Activated CD8-positive, alpha-beta T cell treated with anti-CD3 and anti-CD28 coated beads for 36 hours (primary cell): Measurements from ENCODE around the gene NFATC2IP. TPM values are rescaled to one million over a fixed set of nuclear protein-coding genes. Genes with fewer than 3 reads are reported as not detected.
"Not testable (repeated sequence)": the region's sequence is repeated elsewhere in the genome, so short reads cannot be mapped to it uniquely, and the experiment has no call there.

ENCODE experiments used
- ATAC-seq: fragments of 200-7000 bp; cut with Tn5 transposase; one replicate; pipeline ENCODE4 v1.10.0; 2021; ENCODE audit warnings: mild to moderate bottlenecking, moderate library complexity
- CTCF ChIA-PET: fragments of 350-600 bp; sonication (Branson Sonifier 250); formaldehyde crosslinking; loops from one replicate; lab custom pipeline; 2021; ENCODE audit warnings: antibody characterized with exemption; lab: Charles Lee
- POLR2A ChIA-PET: fragments of 350-600 bp; sonication (Branson Sonifier 250); formaldehyde crosslinking; loops from one replicate; lab custom pipeline; 2021; ENCODE audit warnings: antibody characterized with exemption; lab: Charles Lee
- DNase-seq: peaks from one replicate; pipeline ENCODE4 v3.0.0-alpha.2; 2020
- H3K27ac Mint-ChIP-seq: one replicate; pipeline ENCODE4 v1.8.0; 2021; ENCODE audit warnings: mild to moderate bottlenecking, mixed read lengths
- H3K27me3 Mint-ChIP-seq: one replicate; pipeline ENCODE4 v1.8.0; 2021; ENCODE audit warnings: mixed read lengths
- H3K36me3 Mint-ChIP-seq: one replicate; pipeline ENCODE4 v1.8.0; 2021; ENCODE audit warnings: low read depth, mixed read lengths
- H3K4me1 Mint-ChIP-seq: one replicate; pipeline ENCODE4 v1.8.0; 2021; ENCODE audit warnings: low read depth, mixed read lengths
- H3K4me3 Mint-ChIP-seq: one replicate; pipeline ENCODE4 v1.8.0; 2021; ENCODE audit warnings: mild to moderate bottlenecking, moderate library complexity, mixed read lengths
- H3K9me3 Mint-ChIP-seq: one replicate; pipeline ENCODE4 v1.8.0; 2021; ENCODE audit warnings: mixed read lengths
- intact Hi-C: fragments of 100-400 bp; cut with micrococcal nuclease; formaldehyde crosslinking; loops from one replicate; pipeline ENCODE4 v1.10.0; 2022
- total RNA-seq, 2 experiments: library from RNA; stranded (reverse); gene quantifications; one replicate each; pipeline ENCODE4 v1.2.3, GENCODE V29; 2021
- TF ChIP-seq, protein P1 (sequence below): fragments of 200-600 bp; IDR thresholded peaks from one replicate; pipeline ENCODE4 v1.8.0; 2022; ENCODE audit warnings: antibody characterized with exemption, mild to moderate bottlenecking

The NFATC2IP gene
- total RNA-seq, 2 experiments from 2014 or later = 63.8 to 71.8 TPM

DNA sequence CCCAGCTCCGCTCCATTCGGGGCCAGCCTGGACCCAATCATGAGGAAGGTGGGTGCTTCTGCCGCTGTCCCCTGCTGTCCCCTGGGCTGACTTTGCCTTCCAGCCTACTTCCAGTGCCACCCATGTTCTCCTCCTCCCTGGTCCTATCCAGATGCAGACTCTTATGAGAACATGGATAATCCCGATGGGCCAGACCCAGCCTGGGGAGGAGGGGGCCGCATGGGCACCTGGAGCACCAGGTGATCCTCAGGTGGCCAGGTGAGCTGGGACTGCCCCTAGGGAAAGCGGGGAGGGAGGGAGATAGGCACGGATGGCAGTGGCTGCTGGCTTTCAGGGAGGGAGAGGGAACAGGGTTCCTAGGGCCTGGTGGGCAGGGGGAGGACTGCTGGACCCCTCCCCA is 12.0 kb upstream of the NFATC2IP start:
- Mint-ChIP-seq H3K9me3 (no peaks in the 10 kb centered on the region), H3K4me3 (no peak overlapping the region), H3K27me3 (no peaks in the 10 kb centered on the region), H3K27ac (no peak overlapping the region), H3K36me3 (no peaks in the 10 kb centered on the region), H3K4me1 (peaks cover 13% of the 10 kb centered on the region)
- ChIA-PET CTCF (no interaction called here), POLR2A (interaction anchor here (2.7 kb wide), 1 partner anchor 14 kb away, joined by 8 read pairs; the partner anchor contains the start of gene RABEP2)
- ATAC-seq (no peak), DNase-seq (no peak)
- intact Hi-C loops = loop anchor here (5.0 kb wide), 1 partner anchor 66 kb away; no protein-coding TSS in a partner anchor
- TF ChIP-seq, protein P1, sequence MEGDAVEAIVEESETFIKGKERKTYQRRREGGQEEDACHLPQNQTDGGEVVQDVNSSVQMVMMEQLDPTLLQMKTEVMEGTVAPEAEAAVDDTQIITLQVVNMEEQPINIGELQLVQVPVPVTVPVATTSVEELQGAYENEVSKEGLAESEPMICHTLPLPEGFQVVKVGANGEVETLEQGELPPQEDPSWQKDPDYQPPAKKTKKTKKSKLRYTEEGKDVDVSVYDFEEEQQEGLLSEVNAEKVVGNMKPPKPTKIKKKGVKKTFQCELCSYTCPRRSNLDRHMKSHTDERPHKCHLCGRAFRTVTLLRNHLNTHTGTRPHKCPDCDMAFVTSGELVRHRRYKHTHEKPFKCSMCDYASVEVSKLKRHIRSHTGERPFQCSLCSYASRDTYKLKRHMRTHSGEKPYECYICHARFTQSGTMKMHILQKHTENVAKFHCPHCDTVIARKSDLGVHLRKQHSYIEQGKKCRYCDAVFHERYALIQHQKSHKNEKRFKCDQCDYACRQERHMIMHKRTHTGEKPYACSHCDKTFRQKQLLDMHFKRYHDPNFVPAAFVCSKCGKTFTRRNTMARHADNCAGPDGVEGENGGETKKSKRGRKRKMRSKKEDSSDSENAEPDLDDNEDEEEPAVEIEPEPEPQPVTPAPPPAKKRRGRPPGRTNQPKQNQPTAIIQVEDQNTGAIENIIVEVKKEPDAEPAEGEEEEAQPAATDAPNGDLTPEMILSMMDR = no peak

DNA sequence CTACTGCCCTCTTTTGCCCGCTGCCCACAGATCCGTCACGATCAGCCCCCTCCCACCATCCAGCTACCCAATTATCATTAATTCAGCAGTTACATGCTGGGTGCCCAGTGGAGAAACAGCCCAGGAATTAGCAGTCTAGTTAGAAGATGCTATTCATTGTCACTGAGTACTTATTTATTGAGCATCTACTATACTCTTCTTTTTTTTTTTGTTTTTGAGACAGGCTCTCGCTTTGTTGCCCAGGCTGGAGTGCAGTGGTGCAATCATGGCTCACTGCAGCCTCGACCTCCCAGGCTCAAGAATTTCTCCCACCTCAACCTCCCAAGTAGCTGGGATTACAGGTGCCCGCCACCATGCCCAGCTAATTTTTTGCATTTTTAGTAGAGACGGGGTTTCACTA is 10.9 kb upstream of the NFATC2IP start:
- H3K36me3 Mint-ChIP-seq, DNase-seq, H3K27me3 Mint-ChIP-seq, H3K9me3 Mint-ChIP-seq, CTCF ChIA-PET, ATAC-seq, H3K4me3 Mint-ChIP-seq, H3K27ac Mint-ChIP-seq: not testable (repeated sequence)
- intact Hi-C loops = loop anchor here (5.0 kb wide), 1 partner anchor 68 kb away; no protein-coding TSS in a partner anchor
- peaks cover 13% of the 10 kb centered on the region for H3K4me1 Mint-ChIP-seq
- POLR2A ChIA-PET = interaction anchor here (2.7 kb wide), 1 partner anchor 15 kb away, joined by 8 read pairs; the partner anchor contains the start of gene RABEP2

DNA sequence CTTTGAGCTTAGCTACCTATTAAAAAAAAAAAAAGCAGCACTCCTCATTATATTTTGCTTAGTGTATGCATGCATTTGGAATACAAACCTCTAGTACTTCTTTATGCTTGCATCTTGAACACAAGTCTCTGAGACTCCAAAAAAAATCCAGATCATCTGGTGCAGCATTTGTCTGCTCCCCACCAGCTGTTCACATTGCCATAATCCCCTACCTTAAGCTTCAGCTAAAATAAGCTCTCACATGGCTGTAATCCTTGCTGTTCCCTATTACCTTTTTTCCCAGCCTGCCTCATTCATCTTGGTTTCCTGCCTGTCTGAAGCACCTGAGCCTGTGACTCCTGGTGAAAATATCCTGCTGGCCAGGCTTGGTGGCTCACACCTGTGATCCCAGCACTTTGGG is 7.5 kb upstream of the NFATC2IP start:
- no peak for ATAC-seq
- Mint-ChIP-seq H3K27me3 (no peaks in the 10 kb centered on the region), H3K9me3 (no peaks in the 10 kb centered on the region), H3K4me3 (no peak overlapping the region), H3K27ac (no peak overlapping the region), H3K4me1 (peaks cover 8% of the 10 kb centered on the region), H3K36me3 (no peaks in the 10 kb centered on the region)
- ChIA-PET POLR2A (interaction anchor here (0.7 to 1.3 kb wide), 4 partner anchors 19 to 358 kb away, joined by 3 to 4 read pairs (median 4); partner anchors contain the start of gene ATXN2L), CTCF (interaction anchor here (2.1 to 5.2 kb wide), 5 partner anchors 15 to 96 kb away, joined by 5 to 87 read pairs (median 39); partner anchors contain the start of genes CD19, RABEP2, SH2B1 and TUFM)
- DNase-seq = no peak
- TF ChIP-seq, protein P1 = no peak
- intact Hi-C loops = no loop called here

DNA sequence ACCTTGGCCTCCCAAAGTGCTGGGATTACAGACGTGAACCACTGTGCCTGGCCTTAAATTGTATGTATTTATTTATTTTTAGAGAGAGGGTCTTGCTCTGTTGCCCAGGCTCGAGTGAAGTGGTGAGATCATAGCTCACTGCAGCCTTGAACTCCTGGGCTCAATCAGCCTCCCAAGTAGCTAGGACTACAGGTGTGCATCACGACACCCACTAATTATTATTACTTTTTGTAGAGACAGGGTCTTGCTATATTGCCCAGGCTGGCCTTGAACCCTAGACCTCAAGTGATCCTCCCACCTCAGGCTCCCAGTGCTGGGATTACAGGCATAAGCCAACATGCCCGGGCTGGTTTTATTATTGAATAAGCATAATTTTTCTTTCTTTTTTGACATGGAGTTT is 4.1 kb upstream of the NFATC2IP start:
- Mint-ChIP-seq H3K4me1 (peaks cover 11% of the 10 kb centered on the region), H3K36me3 (peaks cover 6% of the 10 kb centered on the region), H3K27ac (no peak overlapping the region), H3K4me3 (no peak overlapping the region), H3K9me3 (no peaks in the 10 kb centered on the region), H3K27me3 (no peaks in the 10 kb centered on the region)
- POLR2A ChIA-PET = no interaction called here
- intact Hi-C loops = no loop called here
- no peak for DNase-seq
- CTCF ChIA-PET = interaction anchor here (0.9 to 5.2 kb wide), 4 partner anchors 19 to 100 kb away, joined by 3 to 87 read pairs (median 18); partner anchors contain the start of genes CD19, RABEP2 and TUFM
- no peak for ATAC-seq
- TF ChIP-seq, protein P1 = no peak

DNA sequence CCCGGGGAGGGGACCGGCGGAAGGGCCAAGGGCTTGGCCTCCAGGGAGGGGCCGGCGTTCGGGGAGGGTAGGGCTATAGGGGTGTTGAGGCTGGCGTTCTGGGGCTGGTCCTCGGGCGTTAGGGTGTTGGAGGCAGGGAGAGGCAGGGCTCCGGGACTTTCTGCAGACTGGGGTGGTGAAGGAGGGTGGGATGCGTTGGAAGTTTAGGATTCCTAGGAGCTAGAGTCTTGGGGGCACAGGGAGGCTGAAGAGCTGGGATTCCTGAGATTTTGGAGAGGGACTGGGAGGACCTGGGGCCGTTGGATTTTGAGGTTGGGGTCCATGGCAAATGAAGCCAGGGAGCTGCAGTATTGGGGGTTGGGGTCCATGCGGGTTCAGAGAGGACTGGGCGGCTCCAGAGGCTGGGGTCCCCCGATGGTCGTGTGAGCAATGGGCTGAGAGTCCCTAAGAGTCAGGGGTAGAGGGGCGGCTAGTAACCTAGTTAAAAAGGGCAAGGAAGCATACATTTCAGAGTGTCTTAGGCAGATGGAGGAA is 740 bp downstream of the NFATC2IP start:
- intact Hi-C loops = no loop called here

More for the DNA sequence above, 740 bp downstream of the NFATC2IP start:
- Mint-ChIP-seq H3K9me3 (no peaks in the 10 kb centered on the region), H3K4me1 (peaks cover 26% of the 10 kb centered on the region), H3K4me3 (peak overlapping the region; percentile 96), H3K27ac (peak overlapping the region; percentile 90), H3K36me3 (peaks cover 36% of the 10 kb centered on the region), H3K27me3 (no peaks in the 10 kb centered on the region)
- ChIA-PET CTCF (interaction anchor here (2.6 kb wide), 1 partner anchor 23 kb away, joined by 15 read pairs; the partner anchor contains the start of gene SPNS1), POLR2A (interaction anchor here (0.9 to 2.2 kb wide), 8 partner anchors 11 to 129 kb away, joined by 3 to 9 read pairs (median 4); partner anchors contain the start of genes ATXN2L, LAT and SPNS1)
- no peak for ATAC-seq
- TF ChIP-seq, protein P1 = no peak
- DNase-seq = peak; percentile 55
